Measurements from ENCODE around the gene ABLIM1.

The ABLIM1 gene

GRCh38 chr10:114470956-114471905 lies 186.8 kb downstream of the ABLIM1 start:
- no peak overlapping the region for H3K27ac ChIP-seq (ENCODE audit: low read depth, low read length)

GRCh38 chr10:114470361-114470760 lies 187.7 kb downstream of the ABLIM1 start:
- H3K27ac ChIP-seq (ENCODE audit: low read depth, low read length), result no peak overlapping the region
- no peak overlapping the region for H3K9ac ChIP-seq (ENCODE audit: low read depth, low read length)
- H3K36me3 ChIP-seq (ENCODE audit: insufficient read depth, low read length), result peaks cover 17% of the 10 kb centered on the region
- no peaks in the 10 kb centered on the region for H3K9me3 ChIP-seq (ENCODE audit: insufficient read depth, low read depth, low read length)
- no peaks in the 10 kb centered on the region for H3K27me3 ChIP-seq (ENCODE audit: insufficient read depth, low read length)
- 100% methylated on average over 1 of the region's 1 CpG for WGBS
- no peak overlapping the region for H3K4me3 ChIP-seq (ENCODE audit: low read length)
- H3K4me1 ChIP-seq (ENCODE audit: insufficient read depth, low read length), result peaks cover 17% of the 10 kb centered on the region

More at GRCh38 chr10:114470956-114471905, 186.8 kb downstream of the ABLIM1 start:
- H3K27me3 ChIP-seq (ENCODE audit: insufficient read depth, low read length), result no peaks in the 10 kb centered on the region
- H3K9me3 ChIP-seq (ENCODE audit: insufficient read depth, low read depth, low read length), result no peaks in the 10 kb centered on the region
- H3K9ac ChIP-seq (ENCODE audit: low read depth, low read length), result no peak overlapping the region
- no peak overlapping the region for H3K4me3 ChIP-seq (ENCODE audit: low read length)
- peaks cover 13% of the 10 kb centered on the region for H3K36me3 ChIP-seq (ENCODE audit: insufficient read depth, low read length)
- WGBS, result 56% methylated on average over 10 of the region's 11 CpGs
- H3K4me1 ChIP-seq (ENCODE audit: insufficient read depth, low read length), result peaks cover 17% of the 10 kb centered on the region

- no peak overlapping the region for H3K27ac ChIP-seq (ENCODE audit: low read depth, low read length)
- peaks cover 22% of the 10 kb centered on the region; the same call in 1 of the 2 replicates for H3K36me3 ChIP-seq (ENCODE audit: insufficient read depth, low read length)
- H3K27me3 ChIP-seq (ENCODE audit: insufficient read depth, low read length), result no peaks in the 10 kb centered on the region
- H3K9me3 ChIP-seq (ENCODE audit: insufficient read depth, low read depth, low read length), result no peaks in the 10 kb centered on the region
- no peak overlapping the region for H3K4me3 ChIP-seq (ENCODE audit: low read length)
- H3K4me1 ChIP-seq (ENCODE audit: insufficient read depth, low read length), result no peaks in the 10 kb centered on the region
- 81% methylated on average over 3 of the region's 3 CpGs for WGBS
- H3K9ac ChIP-seq (ENCODE audit: low read depth, low read length), result no peak overlapping the region
Measured at GRCh38 chr10:114458955-114459354, 199.1 kb downstream of the ABLIM1 start.

- WGBS, result 94% methylated on average over 9 of the region's 9 CpGs
- no peak overlapping the region for H3K4me3 ChIP-seq (ENCODE audit: low read length)
- H3K27ac ChIP-seq (ENCODE audit: low read depth, low read length), result no peak overlapping the region
- H3K4me1 ChIP-seq (ENCODE audit: insufficient read depth, low read length), result no peaks in the 10 kb centered on the region
- peaks cover 17% of the 10 kb centered on the region; the same call in 1 of the 2 replicates for H3K36me3 ChIP-seq (ENCODE audit: insufficient read depth, low read length)
- no peak overlapping the region for H3K9ac ChIP-seq (ENCODE audit: low read depth, low read length)
- H3K27me3 ChIP-seq (ENCODE audit: insufficient read depth, low read length), result no peaks in the 10 kb centered on the region
- no peaks in the 10 kb centered on the region for H3K9me3 ChIP-seq (ENCODE audit: insufficient read depth, low read depth, low read length)
Measured at GRCh38 chr10:114458216-114458920, 199.7 kb downstream of the ABLIM1 start.

- no peaks in the 10 kb centered on the region for H3K27me3 ChIP-seq (ENCODE audit: insufficient read depth, low read length)
- H3K4me1 ChIP-seq (ENCODE audit: insufficient read depth, low read length), result 0 out of 2 replicates have a peak, but pooled peaks cover 4% of the 10 kb centered on the region
- no peaks in the 10 kb centered on the region for H3K9me3 ChIP-seq (ENCODE audit: insufficient read depth, low read depth, low read length)
- no peak overlapping the region for H3K4me3 ChIP-seq (ENCODE audit: low read length)
- 88% methylated on average over 9 of the region's 9 CpGs for WGBS
- H3K9ac ChIP-seq (ENCODE audit: low read depth, low read length), result no peak overlapping the region
- no peak overlapping the region for H3K27ac ChIP-seq (ENCODE audit: low read depth, low read length)
- peaks cover 14% of the 10 kb centered on the region; the same call in 1 of the 2 replicates for H3K36me3 ChIP-seq (ENCODE audit: insufficient read depth, low read length)
Measured at GRCh38 chr10:114453576-114453975, 204.5 kb downstream of the ABLIM1 start.

- Histone ChIP-seq H3K9me3 (ENCODE audit: insufficient read depth, low read depth, low read length) (no peaks in the 10 kb centered on the region), H3K4me3 (ENCODE audit: low read length) (no peak overlapping the region), H3K27me3 (ENCODE audit: insufficient read depth, low read length) (no peaks in the 10 kb centered on the region), H3K27ac (ENCODE audit: low read depth, low read length) (no peak overlapping the region), H3K4me1 (ENCODE audit: insufficient read depth, low read length) (0 out of 2 replicates have a peak, but pooled peaks cover 4% of the 10 kb centered on the region), H3K9ac (ENCODE audit: low read depth, low read length) (no peak overlapping the region), H3K36me3 (ENCODE audit: insufficient read depth, low read length) (peaks cover 23% of the 10 kb centered on the region)
- WGBS, result 95% methylated on average over 1 of the region's 2 CpGs
Measured at GRCh38 chr10:114448897-114449296, 209.2 kb downstream of the ABLIM1 start.

GRCh38 chr10:114445332-114445731 lies 212.7 kb downstream of the ABLIM1 start:
- Histone ChIP-seq H3K9ac (ENCODE audit: low read depth, low read length) (no peak overlapping the region), H3K36me3 (ENCODE audit: insufficient read depth, low read length) (peaks cover 28% of the 10 kb centered on the region), H3K9me3 (ENCODE audit: insufficient read depth, low read depth, low read length) (no peaks in the 10 kb centered on the region), H3K27ac (ENCODE audit: low read depth, low read length) (no peak overlapping the region), H3K4me1 (ENCODE audit: insufficient read depth, low read length) (0 out of 2 replicates have a peak, but pooled peaks cover 4% of the 10 kb centered on the region), H3K27me3 (ENCODE audit: insufficient read depth, low read length) (no peaks in the 10 kb centered on the region), H3K4me3 (ENCODE audit: low read length) (no peak overlapping the region)
- 85% methylated on average over 6 of the region's 6 CpGs for WGBS

- no peaks in the 10 kb centered on the region for H3K27me3 ChIP-seq (ENCODE audit: insufficient read depth, low read length)
- H3K4me3 ChIP-seq (ENCODE audit: low read length), result no peak overlapping the region
- no peak overlapping the region for H3K9ac ChIP-seq (ENCODE audit: low read depth, low read length)
- 0 out of 2 replicates have a peak, but pooled peaks cover 3% of the 10 kb centered on the region for H3K4me1 ChIP-seq (ENCODE audit: insufficient read depth, low read length)
- H3K36me3 ChIP-seq (ENCODE audit: insufficient read depth, low read length), result peaks cover 32% of the 10 kb centered on the region
- H3K9me3 ChIP-seq (ENCODE audit: insufficient read depth, low read depth, low read length), result no peaks in the 10 kb centered on the region
- no peak overlapping the region for H3K27ac ChIP-seq (ENCODE audit: low read depth, low read length)
Measured at GRCh38 chr10:114444819-114445218, 213.3 kb downstream of the ABLIM1 start.

GRCh38 chr10:114442091-114442630 lies 215.9 kb downstream of the ABLIM1 start:
- H3K27me3 ChIP-seq (ENCODE audit: insufficient read depth, low read length), result no peaks in the 10 kb centered on the region
- H3K9ac ChIP-seq (ENCODE audit: low read depth, low read length), result no peak overlapping the region
- no peak overlapping the region for H3K27ac ChIP-seq (ENCODE audit: low read depth, low read length)
- no peaks in the 10 kb centered on the region for H3K9me3 ChIP-seq (ENCODE audit: insufficient read depth, low read depth, low read length)
- H3K36me3 ChIP-seq (ENCODE audit: insufficient read depth, low read length), result peaks cover 45% of the 10 kb centered on the region
- 73% methylated on average over 4 of the region's 4 CpGs for WGBS
- no peak overlapping the region for H3K4me3 ChIP-seq (ENCODE audit: low read length)
- no peaks in the 10 kb centered on the region for H3K4me1 ChIP-seq (ENCODE audit: insufficient read depth, low read length)

GRCh38 chr10:114441107-114441506 lies 217.0 kb downstream of the ABLIM1 start:
- Histone ChIP-seq H3K4me1 (ENCODE audit: insufficient read depth, low read length) (no peaks in the 10 kb centered on the region), H3K4me3 (ENCODE audit: low read length) (no peak overlapping the region), H3K9ac (ENCODE audit: low read depth, low read length) (no peak overlapping the region), H3K27ac (ENCODE audit: low read depth, low read length) (no peak overlapping the region), H3K9me3 (ENCODE audit: insufficient read depth, low read depth, low read length) (no peaks in the 10 kb centered on the region), H3K27me3 (ENCODE audit: insufficient read depth, low read length) (no peaks in the 10 kb centered on the region), H3K36me3 (ENCODE audit: insufficient read depth, low read length) (peaks cover 48% of the 10 kb centered on the region)
- WGBS, result 100% methylated on average over 1 of the region's 1 CpG
